Peyer's patch (tissue), 4 donors: Measurements from ENCODE around the gene INO80B.

ENCODE experiments used
- POLR2A ChIP-seq, 2 donors: fragments of 450-650 bp; IDR thresholded peaks; one replicate each; pipeline ENCODE4 v1.5.1; 2017; ENCODE audit warnings: antibody characterized with exemption in 2 of 2, mild to moderate bottlenecking in 2 of 2, moderate library complexity in 2 of 2
- TF ChIP-seq, protein P1 (sequence below), 6 experiments: fragments of 450-650 bp in 4 of 6; fragments of 200-600 bp in 2 of 6; sonication (generic) in 1 of 6; IDR thresholded peaks; one replicate each; pipeline ENCODE4 v1.5.1; 2017 to 2019; ENCODE audit warnings: antibody characterized with exemption in 6 of 6, mild to moderate bottlenecking in 3 of 6, moderate library complexity in 1 of 6

DNA sequence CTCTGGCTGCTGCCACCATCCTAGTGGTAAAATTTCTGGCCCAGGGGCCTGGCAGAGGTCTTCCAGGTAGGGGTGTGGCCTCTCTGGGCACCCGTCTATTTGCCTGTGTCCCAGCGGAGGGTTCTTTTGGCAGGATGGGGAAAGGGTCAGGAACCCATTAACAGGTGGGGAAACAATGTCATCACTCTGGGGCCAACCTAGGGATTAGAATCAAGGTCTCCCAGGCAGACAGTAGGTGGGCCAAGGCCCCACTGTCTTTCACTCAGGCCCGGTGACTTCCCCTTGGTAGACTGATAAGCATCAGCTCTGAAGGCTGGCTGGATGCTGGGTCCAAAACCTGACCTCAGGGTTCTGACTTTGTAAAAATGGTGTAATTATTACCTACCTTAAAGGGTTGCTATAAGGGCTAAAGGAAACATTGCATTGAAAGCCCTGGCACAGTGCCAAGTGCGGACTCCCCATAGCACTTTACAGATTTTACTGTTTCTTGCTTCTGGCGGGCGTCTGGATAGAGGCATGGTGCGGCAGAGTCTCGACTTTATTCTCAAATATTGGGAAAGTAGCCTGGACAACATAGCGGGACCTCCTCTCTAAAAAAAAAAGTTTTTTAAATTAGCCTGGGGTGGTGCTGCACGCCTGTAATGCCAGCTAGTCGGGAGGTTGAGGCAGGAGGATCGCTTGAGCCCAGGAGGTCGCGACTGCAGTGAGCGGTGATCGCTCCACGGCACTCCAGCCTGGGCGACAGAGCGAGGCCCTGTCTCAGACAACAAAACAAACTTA lies 42.3 kb downstream of the INO80B start:
- TF ChIP-seq, protein P1, sequence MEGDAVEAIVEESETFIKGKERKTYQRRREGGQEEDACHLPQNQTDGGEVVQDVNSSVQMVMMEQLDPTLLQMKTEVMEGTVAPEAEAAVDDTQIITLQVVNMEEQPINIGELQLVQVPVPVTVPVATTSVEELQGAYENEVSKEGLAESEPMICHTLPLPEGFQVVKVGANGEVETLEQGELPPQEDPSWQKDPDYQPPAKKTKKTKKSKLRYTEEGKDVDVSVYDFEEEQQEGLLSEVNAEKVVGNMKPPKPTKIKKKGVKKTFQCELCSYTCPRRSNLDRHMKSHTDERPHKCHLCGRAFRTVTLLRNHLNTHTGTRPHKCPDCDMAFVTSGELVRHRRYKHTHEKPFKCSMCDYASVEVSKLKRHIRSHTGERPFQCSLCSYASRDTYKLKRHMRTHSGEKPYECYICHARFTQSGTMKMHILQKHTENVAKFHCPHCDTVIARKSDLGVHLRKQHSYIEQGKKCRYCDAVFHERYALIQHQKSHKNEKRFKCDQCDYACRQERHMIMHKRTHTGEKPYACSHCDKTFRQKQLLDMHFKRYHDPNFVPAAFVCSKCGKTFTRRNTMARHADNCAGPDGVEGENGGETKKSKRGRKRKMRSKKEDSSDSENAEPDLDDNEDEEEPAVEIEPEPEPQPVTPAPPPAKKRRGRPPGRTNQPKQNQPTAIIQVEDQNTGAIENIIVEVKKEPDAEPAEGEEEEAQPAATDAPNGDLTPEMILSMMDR (IDR thresholded peaks at IDR 0.05), result no peak
- no peak for TF ChIP-seq POLR2A (IDR thresholded peaks at IDR 0.05)
